SK-N-SH (cell line): ENCODE data around the gene SNRNP27. TPM values are rescaled to one million over a fixed set of nuclear protein-coding genes. Genes with fewer than 3 reads are reported as not detected.
A peak's percentile ranks its signal among the peaks of the same experiment; 100 is the strongest.

Source experiments
- CTCF ChIA-PET: fragments of 300-600, 350-600 bp; formaldehyde crosslinking; extraction: SDS; loops from one replicate; lab custom pipeline; 2021; lab: Yijun Ruan, JAX
- POLR2A ChIA-PET: fragments of 350-600 bp; sonication (Branson Sonifier 250); formaldehyde crosslinking; extraction: SDS; loops from one replicate; lab custom pipeline; 2020; ENCODE audit warnings: antibody characterized with exemption, inconsistent platforms; lab: Yijun Ruan, JAX
- DNase-seq: peaks from one replicate; pipeline ENCODE4 v3.0.0; 2012
- H2AFZ ChIP-seq: fragments of 200-600 bp; sonication (generic); 2 replicates; pipeline ENCODE4 v1.8.1; 2016; ENCODE audit warnings: antibody characterized with exemption, mild to moderate bottlenecking, low read depth
- H3F3A ChIP-seq: fragments of 200-600 bp; sonication (generic); replicated peaks from 2 replicates; pipeline ENCODE3; 2016; ENCODE audit warnings: antibody characterized with exemption, mild to moderate bottlenecking; ENCODE audit not compliant: insufficient read depth
- H3K27ac ChIP-seq, 2 experiments: fragments of 200-500 bp in 1 of 2; fragments of 200-600 bp in 1 of 2; sonication (Bioruptor generic) in 1 of 2; sonication (generic), shearing (Covaris generic) in 1 of 2; 2 replicates each; pipeline versions ENCODE4 v1.5.1 to v1.6.1; 2014 to 2016; ENCODE audit warnings: low read depth in 2 of 2, inconsistent platforms in 1 of 2, low read length in 1 of 2, mild to moderate bottlenecking in 1 of 2, mixed read lengths in 1 of 2
- H3K27me3 ChIP-seq: fragments of 200-600 bp; sonication (generic), shearing (Covaris generic); 2 replicates; pipeline ENCODE4 v1.6.1; 2016; ENCODE audit warnings: mixed run types; ENCODE audit not compliant: insufficient read depth
- H3K36me3 ChIP-seq, 2 experiments: fragments of 200-500 bp in 1 of 2; fragments of 200-600 bp in 1 of 2; sonication (Bioruptor generic) in 1 of 2; sonication (generic) in 1 of 2; replicated peaks in 1 of 2; 2 replicates each; pipeline versions ENCODE3 to v1.5.1; 2014 to 2016; ENCODE audit warnings: low read length in 1 of 2, mild to moderate bottlenecking in 1 of 2; ENCODE audit not compliant: insufficient read depth in 2 of 2, control insufficient read depth in 1 of 2
- H3K4me1 ChIP-seq, 2 experiments: fragments of 200-500 bp in 1 of 2; fragments of 200-600 bp in 1 of 2; sonication (Bioruptor generic) in 1 of 2; sonication (generic), shearing (Covaris generic) in 1 of 2; 2 replicates each; pipeline versions ENCODE4 v1.5.1 to v1.6.1; 2014 to 2016; ENCODE audit warnings: low read depth in 1 of 2, low read length in 1 of 2, mixed run types in 1 of 2; ENCODE audit not compliant: insufficient read depth in 2 of 2, control insufficient read depth in 1 of 2
- H3K4me2 ChIP-seq: fragments of 200-600 bp; sonication (generic), shearing (Covaris generic); 2 replicates; pipeline ENCODE4 v1.6.1; 2017; ENCODE audit warnings: mixed run types
- H3K4me3 ChIP-seq, 2 experiments: fragments of 200-500 bp in 1 of 2; fragments of 200-600 bp in 1 of 2; sonication (Bioruptor generic) in 1 of 2; sonication (generic), shearing (Covaris generic) in 1 of 2; 2 replicates each; pipeline versions ENCODE4 v1.5.1 to v1.8.1; 2014 to 2016; ENCODE audit warnings: low read depth in 2 of 2, inconsistent platforms in 1 of 2, low read length in 1 of 2, mild to moderate bottlenecking in 1 of 2, mixed read lengths in 1 of 2, moderate library complexity in 1 of 2
- H3K79me2 ChIP-seq: fragments of 200-600 bp; sonication (generic); 2 replicates; pipeline ENCODE4 v1.8.1; 2017; ENCODE audit warnings: mild to moderate bottlenecking; ENCODE audit not compliant: insufficient read depth
- H3K9ac ChIP-seq: fragments of 200-600 bp; sonication (generic); 2 replicates; pipeline ENCODE4 v1.6.1; 2017; ENCODE audit warnings: mixed run types
- H3K9me2 ChIP-seq: fragments of 200-600 bp; sonication (generic); 2 replicates; pipeline ENCODE4 v1.6.1; 2017; ENCODE audit warnings: mixed run types
- H3K9me3 ChIP-seq: fragments of 200-600 bp; sonication (generic); 2 replicates; pipeline ENCODE4 v1.6.1; 2017; ENCODE audit warnings: mixed run types, mild to moderate bottlenecking, moderate library complexity
- H4K20me1 ChIP-seq: fragments of 200-600 bp; sonication (generic); 2 replicates; pipeline ENCODE4 v1.6.1; 2017; ENCODE audit warnings: mild to moderate bottlenecking, mixed run types; ENCODE audit not compliant: insufficient read depth
- EZH2phosphoT487 ChIP-seq: fragments of 200-600 bp; sonication (generic); IDR thresholded peaks from 2 replicates; pipeline ENCODE4 v1.6.1; 2017; ENCODE audit warnings: low read depth, mixed run types, mild to moderate bottlenecking, antibody characterized with exemption, moderate library complexity, borderline replicate concordance
- FOSL2 ChIP-seq: IDR thresholded peaks from 2 replicates; pipeline ENCODE4 v1.4.0; 2012; ENCODE audit warnings: low read depth, mild to moderate bottlenecking, moderate library complexity, borderline replicate concordance
- FOXJ3 ChIP-seq: sonication (generic); formaldehyde crosslinking; IDR thresholded peaks from 2 replicates; pipeline ENCODE4 v1.5.1; 2020; ENCODE audit warnings: mild to moderate bottlenecking, missing genetic modification reagents
- GATA2 ChIP-seq: sonication (generic); formaldehyde crosslinking; IDR thresholded peaks from 2 replicates; pipeline ENCODE4 v1.5.0; 2020; ENCODE audit warnings: mild to moderate bottlenecking, missing genetic modification reagents
- MEF2A ChIP-seq: IDR thresholded peaks from 2 replicates; pipeline ENCODE4 v1.4.0; 2012; ENCODE audit warnings: low read depth, borderline replicate concordance
- NFIC ChIP-seq: IDR thresholded peaks from 2 replicates; pipeline ENCODE4 v1.4.0; 2012; ENCODE audit warnings: borderline replicate concordance
- RAD21 ChIP-seq: IDR thresholded peaks from 2 replicates; pipeline ENCODE4 v1.6.1; 2012; ENCODE audit warnings: mild to moderate bottlenecking, low read length
- RCOR1 ChIP-seq: fragments of 150-350 bp; IDR thresholded peaks from 2 replicates; pipeline ENCODE4 v1.6.1; 2017; ENCODE audit warnings: antibody characterized with exemption, low read length
- RFX5 ChIP-seq: IDR thresholded peaks from 2 replicates; pipeline ENCODE4 v1.6.1; 2012; ENCODE audit warnings: mild to moderate bottlenecking, improper control_type of control experiment, low read length
- SMC3 ChIP-seq: IDR thresholded peaks from 2 replicates; pipeline ENCODE4 v1.6.1; 2012; ENCODE audit warnings: low read depth, low read length, improper control_type of control experiment
- WGBS: methylation state at CpG from one replicate; pipeline ENCODE4 v1.1.6; 2017; ENCODE audit warnings: low lambda C conversion rate; 5-methylcytosine and 5-hydroxymethylcytosine counted together
- polyA plus RNA-seq, 3 experiments: library from polyadenylated mRNA; depleted of rRNA; stranded (reverse); fragments of >200 nt; gene quantifications; 2 replicates each; pipeline ENCODE4 v1.2.3, GENCODE V29; 2012
- TF ChIP-seq, protein P1 (sequence below): IDR thresholded peaks from 2 replicates; pipeline ENCODE4 v1.4.0; 2012; ENCODE audit warnings: low read depth
- TF ChIP-seq, protein P2 (sequence below): fragments of 150-350 bp; IDR thresholded peaks from 2 replicates; pipeline ENCODE4 v1.6.1; 2017; ENCODE audit warnings: antibody characterized with exemption, low read length, low read depth, borderline replicate concordance
- TF ChIP-seq, protein P3 (sequence below): IDR thresholded peaks from 2 replicates; pipeline ENCODE4 v1.4.0; 2012; ENCODE audit warnings: low read depth, borderline replicate concordance

SNRNP27 gene
- polyA plus RNA-seq, 1 of the 3 experiments (the other 2 are of a cell fraction) = 68.4 TPM

DNA sequence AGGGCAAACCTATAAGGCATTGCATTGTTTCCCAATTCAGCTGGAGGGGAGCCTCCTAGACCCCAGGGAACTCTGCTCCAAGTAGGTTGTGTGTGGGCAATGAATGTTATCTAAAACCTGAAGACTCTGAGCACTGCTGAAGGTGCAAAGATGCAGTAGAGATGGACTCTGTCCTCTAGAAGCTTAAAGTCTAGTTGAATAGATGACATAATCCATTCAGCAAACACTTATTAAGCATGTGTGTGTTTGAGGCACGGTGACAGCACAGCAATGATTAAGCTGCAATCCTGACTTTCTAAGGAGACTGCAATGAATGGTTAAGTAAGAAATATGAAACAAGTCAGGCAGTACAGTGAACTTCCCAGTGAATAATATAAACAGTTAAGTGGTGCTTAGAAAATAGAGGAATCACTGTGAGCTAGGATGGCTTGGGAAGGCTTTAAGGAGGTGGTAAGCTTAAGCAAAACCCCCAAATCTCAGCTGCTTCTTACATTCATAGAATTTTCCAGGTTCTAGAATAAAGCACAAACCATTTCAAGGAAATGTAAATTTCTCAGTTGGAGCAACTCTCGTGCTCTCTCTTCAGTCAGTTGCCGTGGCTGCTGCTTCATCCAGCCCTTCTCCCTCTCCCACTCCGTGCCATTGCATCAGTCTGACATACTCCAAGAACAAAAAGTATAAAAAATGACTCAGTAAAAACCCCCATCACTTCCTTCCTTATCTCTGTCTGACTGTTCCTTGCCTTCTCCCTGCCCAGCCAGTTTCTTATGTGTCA, 40.3 kb downstream of the SNRNP27 start:
- Histone ChIP-seq H3K9me2 (no peaks in the 10 kb centered on the region), H4K20me1 (no peaks in the 10 kb centered on the region), H3K4me2 (peak overlapping the region; percentile 32; the same call in 1 of the 2 replicates), H3K27me3 (no peaks in the 10 kb centered on the region), H3K9ac (peak overlapping the region; percentile 60), H3F3A (peaks cover 12% of the 10 kb centered on the region), H3K9me3 (no peaks in the 10 kb centered on the region), H3K4me1 (peaks cover 0 to 5% of the 10 kb centered on the region in 2 experiments; a peak in 1 of 4 replicates), H3K27ac (peak overlapping the region in 1 of 2 experiments; percentile 73; a peak in 2 of 4 replicates), H3K4me3 (no peak overlapping the region), H3K36me3 (peaks cover 11 to 20% of the 10 kb centered on the region in 2 experiments), H3K79me2 (no peaks in the 10 kb centered on the region), H2AFZ (peak overlapping the region; percentile 68)
- POLR2A ChIA-PET = no interaction called here
- DNase-seq = no peak
- CTCF ChIA-PET = interaction anchor here (1.1 kb wide), 1 partner anchor 368 kb away, joined by 3 read pairs; the partner anchor contains the start of gene FAM136A
- TF ChIP-seq FOSL2 (peak; percentile 43; the same call in 1 of the 2 replicates), MEF2A (no peak), EZH2phosphoT487 (no peak), NFIC (no peak)
- TF ChIP-seq, protein P1, sequence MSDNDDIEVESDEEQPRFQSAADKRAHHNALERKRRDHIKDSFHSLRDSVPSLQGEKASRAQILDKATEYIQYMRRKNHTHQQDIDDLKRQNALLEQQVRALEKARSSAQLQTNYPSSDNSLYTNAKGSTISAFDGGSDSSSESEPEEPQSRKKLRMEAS = 0 out of 2 replicates have a peak, but pooled peaks have one; percentile 11
- WGBS = 36% methylated on average over 4 of the region's 4 CpGs

DNA sequence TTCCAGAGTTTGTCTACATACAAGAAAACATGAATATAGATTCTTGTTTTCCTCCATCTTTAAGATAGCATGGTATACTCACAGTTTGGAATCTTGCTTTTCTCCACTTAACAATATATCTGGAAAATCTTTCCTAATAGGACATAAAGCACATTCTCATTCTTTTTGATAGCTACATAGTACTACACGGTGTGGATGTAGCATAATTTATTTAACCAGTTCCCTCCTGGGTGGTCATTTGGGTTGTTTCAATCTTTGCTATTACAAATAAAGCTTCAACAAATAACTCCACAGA, 40.8 kb downstream of the SNRNP27 start:
- peak overlapping the region in 1 of 2 experiments; percentile 73; a peak in 2 of 4 replicates for H3K27ac ChIP-seq
- no peaks in the 10 kb centered on the region for H3K9me3 ChIP-seq
- no peaks in the 10 kb centered on the region for H3K79me2 ChIP-seq
- DNase-seq = no peak
- no peak overlapping the region for H3K4me3 ChIP-seq
- peaks cover 13 to 23% of the 10 kb centered on the region in 2 experiments for H3K36me3 ChIP-seq
- peak overlapping the region; percentile 60; the same call in 1 of the 2 replicates for H3K9ac ChIP-seq
- H3K9me2 ChIP-seq = no peaks in the 10 kb centered on the region
- H3K27me3 ChIP-seq = no peaks in the 10 kb centered on the region
- TF ChIP-seq FOSL2 (no peak), RCOR1 (no peak), RFX5 (no peak), RAD21 (no peak), GATA2 (CRISPR knock-in tag) (no peak), SMC3 (no peak), FOXJ3 (CRISPR knock-in tag) (no peak)
- TF ChIP-seq, protein P2, sequence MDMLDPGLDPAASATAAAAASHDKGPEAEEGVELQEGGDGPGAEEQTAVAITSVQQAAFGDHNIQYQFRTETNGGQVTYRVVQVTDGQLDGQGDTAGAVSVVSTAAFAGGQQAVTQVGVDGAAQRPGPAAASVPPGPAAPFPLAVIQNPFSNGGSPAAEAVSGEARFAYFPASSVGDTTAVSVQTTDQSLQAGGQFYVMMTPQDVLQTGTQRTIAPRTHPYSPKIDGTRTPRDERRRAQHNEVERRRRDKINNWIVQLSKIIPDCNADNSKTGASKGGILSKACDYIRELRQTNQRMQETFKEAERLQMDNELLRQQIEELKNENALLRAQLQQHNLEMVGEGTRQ = no peak
- TF ChIP-seq, protein P3, sequence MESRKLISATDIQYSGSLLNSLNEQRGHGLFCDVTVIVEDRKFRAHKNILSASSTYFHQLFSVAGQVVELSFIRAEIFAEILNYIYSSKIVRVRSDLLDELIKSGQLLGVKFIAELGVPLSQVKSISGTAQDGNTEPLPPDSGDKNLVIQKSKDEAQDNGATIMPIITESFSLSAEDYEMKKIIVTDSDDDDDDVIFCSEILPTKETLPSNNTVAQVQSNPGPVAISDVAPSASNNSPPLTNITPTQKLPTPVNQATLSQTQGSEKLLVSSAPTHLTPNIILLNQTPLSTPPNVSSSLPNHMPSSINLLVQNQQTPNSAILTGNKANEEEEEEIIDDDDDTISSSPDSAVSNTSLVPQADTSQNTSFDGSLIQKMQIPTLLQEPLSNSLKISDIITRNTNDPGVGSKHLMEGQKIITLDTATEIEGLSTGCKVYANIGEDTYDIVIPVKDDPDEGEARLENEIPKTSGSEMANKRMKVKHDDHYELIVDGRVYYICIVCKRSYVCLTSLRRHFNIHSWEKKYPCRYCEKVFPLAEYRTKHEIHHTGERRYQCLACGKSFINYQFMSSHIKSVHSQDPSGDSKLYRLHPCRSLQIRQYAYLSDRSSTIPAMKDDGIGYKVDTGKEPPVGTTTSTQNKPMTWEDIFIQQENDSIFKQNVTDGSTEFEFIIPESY = no peak
- TF ChIP-seq, protein P1 = no peak
- peak overlapping the region; percentile 68 for H2AFZ ChIP-seq
- ChIA-PET POLR2A (no interaction called here), CTCF (interaction anchor here (1.1 kb wide), 1 partner anchor 368 kb away, joined by 3 read pairs; the partner anchor contains the start of gene FAM136A)
- peaks cover 12% of the 10 kb centered on the region for H3F3A ChIP-seq
- WGBS = 61% methylated on average over 1 of the region's 1 CpG
- H3K4me2 ChIP-seq = peak overlapping the region; percentile 32; the same call in 1 of the 2 replicates
- H3K4me1 ChIP-seq = peaks cover 0 to 5% of the 10 kb centered on the region in 2 experiments; a peak in 1 of 4 replicates
- H4K20me1 ChIP-seq = no peaks in the 10 kb centered on the region
